GM12875 (cell line): ENCODE data around the gene CCDC27.

Source experiments
- H3K4me3 ChIP-seq: one replicate; pipeline ENCODE4 v1.5.1; 2011; ENCODE audit warnings: low read depth, low read length, control low read depth
- CTCF ChIP-seq: IDR thresholded peaks from 2 replicates; pipeline ENCODE4 v1.5.1; 2011; ENCODE audit warnings: low read depth, mild to moderate bottlenecking, control low read depth, inconsistent platforms, low read length, moderate library complexity, borderline replicate concordance; ENCODE audit not compliant: insufficient read depth

CCDC27 gene

GRCh38 chr1:3785045-3785444, 32.8 kb downstream of the CCDC27 start:
- no peak for TF ChIP-seq CTCF
- no peak overlapping the region for H3K4me3 ChIP-seq

- H3K4me3 ChIP-seq: no peak overlapping the region
- TF ChIP-seq CTCF: peak; percentile 24; the same call in 1 of the 2 replicates
These were observed 33.4 kb downstream of the CCDC27 start for GRCh38 chr1:3785456-3786157.

GRCh38 chr1:3786468-3787348, 34.5 kb downstream of the CCDC27 start:
- H3K4me3 ChIP-seq: no peak overlapping the region
- TF ChIP-seq CTCF: no peak

- no peak overlapping the region for H3K4me3 ChIP-seq
- no peak for TF ChIP-seq CTCF
These were observed 35.1 kb downstream of the CCDC27 start for GRCh38 chr1:3787349-3787715.

- H3K4me3 ChIP-seq: no peak overlapping the region
- no peak for TF ChIP-seq CTCF
These were observed 35.7 kb downstream of the CCDC27 start for GRCh38 chr1:3787745-3788605.

GRCh38 chr1:3788756-3789420, 36.6 kb downstream of the CCDC27 start:
- H3K4me3 ChIP-seq: no peak overlapping the region
- no peak for TF ChIP-seq CTCF
